Stomach (tissue), 9 donors: Measurements from ENCODE around the gene NELFB. TPM values are rescaled to one million over a fixed set of nuclear protein-coding genes. Genes with fewer than 3 reads are reported as not detected.
A peak's percentile ranks its signal among the peaks of the same experiment; 100 is the strongest.

Experiments
- DNase-seq, 2 donors: peaks; one replicate each; pipeline versions ENCODE4 v3.0.0 to v3.0.0-alpha.2; 2013 to 2019
- H3K27ac ChIP-seq, 5 donors: fragments of 200-600 bp in 4 of 5; sonication (generic) in 4 of 5; one replicate each; pipeline ENCODE4 v1.5.1; 2013 to 2019; ENCODE audit warnings: mild to moderate bottlenecking in 1 of 5, moderate library complexity in 1 of 5
- H3K27me3 ChIP-seq, 3 donors: fragments of 200-600 bp; sonication (generic); one replicate each; pipeline ENCODE4 v1.5.1; 2017 to 2019; ENCODE audit warnings: mixed run types in 1 of 3
- H3K36me3 ChIP-seq, 4 donors: fragments of 200-600 bp; sonication (generic); 1 replicate in 3 of 4; 2 replicates in 1 of 4; pipeline ENCODE4 v1.5.1; 2016 to 2019
- H3K4me1 ChIP-seq, 4 donors: fragments of 200-600 bp; sonication (generic); one replicate each; pipeline ENCODE4 v1.5.1; 2016 to 2019
- H3K4me3 ChIP-seq, 4 donors: fragments of 200-600 bp; sonication (generic) in 3 of 4; one replicate each; pipeline ENCODE4 v1.5.1; 2016 to 2019; ENCODE audit warnings: mild to moderate bottlenecking in 1 of 4
- H3K9me3 ChIP-seq, 4 donors: fragments of 200-600 bp; sonication (generic); one replicate each; pipeline ENCODE4 v1.5.1; 2016 to 2019
- CTCF ChIP-seq, 7 experiments: fragments of 450-650 bp in 4 of 7; fragments of 200-600 bp in 3 of 7; sonication (generic) in 3 of 7; IDR thresholded peaks; one replicate each; pipeline ENCODE4 v1.5.1; 2016 to 2019; ENCODE audit warnings: antibody characterized with exemption in 7 of 7, control low read depth in 2 of 7, mild to moderate bottlenecking in 1 of 7
- EP300 ChIP-seq: sonication (generic); formaldehyde crosslinking; IDR thresholded peaks from one replicate; pipeline ENCODE4 v1.6.1; 2017; ENCODE audit warnings: antibody characterized with exemption
- POLR2A ChIP-seq, 4 donors: fragments of 450-650 bp; IDR thresholded peaks; one replicate each; pipeline ENCODE4 v1.6.1; 2016; ENCODE audit warnings: antibody characterized with exemption in 4 of 4, control low read depth in 2 of 4, mild to moderate bottlenecking in 1 of 4, moderate library complexity in 1 of 4
- POLR2AphosphoS5 ChIP-seq, 3 donors: sonication (generic); formaldehyde crosslinking; IDR thresholded peaks; one replicate each; pipeline ENCODE4 v1.6.1; 2016; ENCODE audit warnings: antibody characterized with exemption in 3 of 3
- WGBS, 5 donors: extraction: QIAGEN DNeasy Blood & Tissue Kit in 3 of 5; methylation state at CpG; one replicate each; pipeline versions ENCODE4 v1.1.5 to v1.1.7; 2013 to 2018; 5-methylcytosine and 5-hydroxymethylcytosine counted together
- intact Hi-C: fragments of 100-400 bp; cut with DNase I; formaldehyde crosslinking; loops from one replicate; pipeline ENCODE4 v1.15.1; 2023; ENCODE audit warnings: low total_unique reads
- polyA plus RNA-seq, 3 donors: library from polyadenylated mRNA; stranded (reverse); fragments of 200-250 nt; gene quantifications; one replicate each; pipeline ENCODE4 v1.2.3, GENCODE V29; 2013
- total RNA-seq, 5 donors: library from RNA; depleted of rRNA; stranded (reverse); fragments of >200 nt; gene quantifications; one replicate each; pipeline versions ENCODE4 v1.1.0 to v1.2.3, GENCODE V29; 2014 to 2016
- donor health status: healthy with polysubstance abuse.
- donor health status: Bipolar disorder and iron deficiency.
- donor health status: healthy.

NELFB gene
- total and polyA plus RNA-seq, 8 donors, result 11.2 to 134 (median 36.1) TPM

GRCh38 chr9:137235424-137236237, 19.5 kb upstream of the NELFB start:
- peak overlapping the region in 3 of 4 donors; percentile 14 to 38 (median 34) for H3K4me3 ChIP-seq
- peak overlapping the region in 1 of 5 donors; percentile 8 for H3K27ac ChIP-seq
- TF ChIP-seq EP300 (no peak), CTCF (IDR thresholded peaks at IDR 0.05) (no peak), POLR2A (IDR thresholded peaks at IDR 0.05) (no peak), POLR2AphosphoS5 (IDR thresholded peaks at IDR 0.05) (no peak)
- intact Hi-C loops, result loop anchor here (10.0 kb wide), 1 partner anchor 51 kb away; the partner anchor contains the start of genes ANAPC2 and SSNA1
- DNase-seq, result peak in 1 of 2 donors; percentile 45
- H3K4me1 ChIP-seq, result peaks cover 27 to 60% (median 57%) of the 10 kb centered on the region in 4 donors
- H3K27me3 ChIP-seq, result peaks cover 15 to 56% (median 49%) of the 10 kb centered on the region in 3 donors
- 51 to 63% (median 57%) methylated on average over 25 to 35 of the region's 35 CpGs for WGBS, 5 donors
- H3K36me3 ChIP-seq, result no peaks in the 10 kb centered on the region
- H3K9me3 ChIP-seq, result no peaks in the 10 kb centered on the region

- H3K4me1 ChIP-seq, result peaks cover 27 to 60% (median 57%) of the 10 kb centered on the region in 4 donors
- intact Hi-C loops, result loop anchor here (10.0 kb wide), 1 partner anchor 52 kb away; the partner anchor contains the start of genes ANAPC2 and SSNA1
- H3K9me3 ChIP-seq, result no peaks in the 10 kb centered on the region
- WGBS, 5 donors, result 8 to 11% (median 9%) methylated on average over 16 to 31 of the region's 31 CpGs
- peaks cover 15 to 49% (median 42%) of the 10 kb centered on the region in 3 donors for H3K27me3 ChIP-seq
- H3K36me3 ChIP-seq, result no peaks in the 10 kb centered on the region
- no peak for TF ChIP-seq EP300
- TF ChIP-seq POLR2AphosphoS5 (IDR thresholded peaks at IDR 0.05), result peak in 1 of 3 donors; percentile 60
- TF ChIP-seq POLR2A (IDR thresholded peaks at IDR 0.05), result no peak
- TF ChIP-seq CTCF (IDR thresholded peaks at IDR 0.05), result peak in 5 of 7 experiments; percentile 98 to 100 (median 99)
- peak overlapping the region in 3 of 4 donors; percentile 14 to 38 (median 34) for H3K4me3 ChIP-seq
- H3K27ac ChIP-seq, result peak overlapping the region in 2 of 5 donors; percentile 24 to 37
- peak; percentile 93 to 96 for DNase-seq
These were observed 18.7 kb upstream of the NELFB start for GRCh38 chr9:137236238-137236935.

GRCh38 chr9:137236936-137237421, 18.1 kb upstream of the NELFB start:
- no peak for TF ChIP-seq CTCF (IDR thresholded peaks at IDR 0.05)
- no peak for TF ChIP-seq POLR2AphosphoS5 (IDR thresholded peaks at IDR 0.05)
- TF ChIP-seq EP300, result no peak
- TF ChIP-seq POLR2A (IDR thresholded peaks at IDR 0.05), result no peak
- DNase-seq, result peak in 1 of 2 donors; percentile 59
- H3K4me1 ChIP-seq, result peaks cover 29 to 64% (median 59%) of the 10 kb centered on the region in 4 donors
- H3K4me3 ChIP-seq, result peak overlapping the region in 3 of 4 donors; percentile 14 to 38 (median 34)
- intact Hi-C loops, result loop anchor here (10.0 kb wide), 1 partner anchor 52 kb away; the partner anchor contains the start of genes ANAPC2 and SSNA1
- peaks cover 0 to 3% (median under 1%) of the 10 kb centered on the region in 4 donors for H3K36me3 ChIP-seq
- H3K27me3 ChIP-seq, result peaks cover 15 to 43% (median 39%) of the 10 kb centered on the region in 3 donors
- WGBS, 5 donors, result 30 to 38% (median 34%) methylated on average over 5 to 11 of the region's 11 CpGs
- no peaks in the 10 kb centered on the region for H3K9me3 ChIP-seq
- peak overlapping the region in 2 of 5 donors; percentile 24 to 37 for H3K27ac ChIP-seq
